Hippocampal formation (tissue), 2 donors: ENCODE measurements around the gene BAG1.
A peak's percentile ranks its signal among the peaks of the same experiment; 100 is the strongest.

Experiments used
- DNase-seq, 2 donors: peaks; one replicate each; lab custom pipeline; 2025; lab: John Stamatoyannopoulos, UW

The BAG1 gene

DNA sequence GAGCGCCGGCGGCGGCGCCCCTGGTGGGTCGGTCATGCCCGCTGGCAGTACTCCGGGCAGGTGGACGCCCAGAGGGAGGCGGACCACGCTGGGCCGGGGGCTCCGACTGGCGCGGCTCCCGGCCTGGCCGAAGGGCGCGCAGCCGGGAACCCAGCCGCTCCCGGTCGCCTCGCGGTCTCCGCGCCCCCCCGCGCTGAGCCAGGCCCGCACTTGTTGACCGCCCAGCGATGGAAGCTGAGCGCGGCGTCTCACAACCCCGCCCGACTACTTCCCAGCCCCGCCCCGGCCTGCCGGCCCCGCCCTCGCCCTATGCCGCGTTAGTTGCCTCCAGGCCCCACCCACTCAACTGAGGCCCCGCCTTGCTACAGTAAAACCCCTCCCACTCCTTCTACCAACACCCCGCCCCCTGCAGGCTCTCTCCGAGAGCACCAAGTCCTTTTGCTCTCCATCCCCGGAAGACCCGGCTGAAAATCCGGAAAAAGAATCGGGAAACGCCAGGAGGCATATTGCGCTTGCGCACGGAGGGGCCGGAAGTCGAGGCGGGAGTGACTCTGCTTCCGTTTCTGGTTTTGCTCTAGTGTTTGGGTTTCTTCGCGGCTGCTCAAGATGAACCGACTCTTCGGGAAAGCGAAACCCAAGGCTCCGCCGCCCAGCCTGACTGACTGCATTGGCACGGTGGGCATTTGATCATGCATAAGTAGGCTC lies at the start of gene BAG1, which contains the start of gene CHMP5:
TSS of gene BAG1 (minus strand) at position 236 of the 705 bp plus-strand sequence.
TSS of gene CHMP5 (plus strand) at position 577 of the 705 bp plus-strand sequence. CDS start at position 607, 30 bp downstream.
- DNase-seq, result peak; percentile 99

DNA sequence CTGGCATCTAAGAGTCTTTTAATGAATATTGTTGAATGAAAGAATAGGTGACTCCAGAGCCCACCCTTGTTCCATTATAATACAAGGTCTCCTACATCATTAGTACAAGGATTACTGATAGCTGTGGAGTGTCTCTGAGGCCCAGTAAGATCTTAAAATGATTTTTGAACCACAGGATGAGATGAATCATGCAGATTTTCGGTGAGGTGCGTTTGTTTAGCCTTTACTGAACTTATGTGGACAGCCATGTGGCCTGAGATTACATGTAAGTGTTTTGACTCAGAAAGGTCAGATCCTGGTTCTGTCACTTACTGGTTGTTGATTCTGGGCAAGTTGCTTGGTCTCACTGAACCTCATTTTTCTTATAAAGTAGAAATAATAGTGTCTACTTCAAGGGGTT lies 47.4 kb upstream of the BAG1 start:
- DNase-seq, result no peak

DNA sequence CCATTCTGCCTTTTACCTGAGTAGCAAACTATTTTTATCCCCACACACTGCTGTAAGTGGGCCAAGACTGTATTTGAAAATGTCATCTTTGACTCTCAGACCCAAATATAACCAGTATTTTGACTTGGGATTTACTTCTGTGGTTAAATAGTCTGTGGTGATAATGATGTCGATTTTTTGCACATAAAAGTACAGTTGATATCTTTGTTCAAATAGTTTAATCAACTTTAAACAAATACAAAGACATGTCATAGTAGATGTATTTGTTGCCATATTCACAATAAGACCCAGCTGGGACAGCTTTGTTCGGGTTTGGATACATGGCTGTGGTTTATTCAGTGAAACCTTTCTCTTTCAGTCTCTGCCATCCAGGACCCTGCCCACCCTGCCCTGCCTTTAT lies 46.2 kb upstream of the BAG1 start:
- no peak for DNase-seq

- DNase-seq, result no peak
Measured at GRCh38 chr9:33309903-33310302, 45.4 kb upstream of the BAG1 start.

DNA sequence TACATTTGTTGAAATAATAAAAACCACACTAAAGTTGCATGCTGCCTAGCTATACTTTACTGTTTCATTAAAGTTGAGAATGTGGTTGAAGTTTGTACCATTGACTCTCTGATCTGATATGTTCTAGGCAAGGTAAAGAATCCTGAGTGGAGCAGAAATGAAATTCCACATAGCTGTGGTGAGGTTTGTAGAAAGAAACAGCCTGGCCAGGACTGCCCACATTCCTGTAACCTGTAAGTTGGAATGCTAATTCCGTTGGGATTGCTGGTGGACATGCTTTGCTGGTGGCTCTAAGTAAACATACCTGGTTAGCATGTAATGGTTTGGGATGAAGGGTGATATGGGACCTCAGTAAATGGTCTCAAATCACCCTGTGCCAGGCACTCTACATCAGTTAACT lies 42.6 kb upstream of the BAG1 start:
- DNase-seq, result no peak

DNA sequence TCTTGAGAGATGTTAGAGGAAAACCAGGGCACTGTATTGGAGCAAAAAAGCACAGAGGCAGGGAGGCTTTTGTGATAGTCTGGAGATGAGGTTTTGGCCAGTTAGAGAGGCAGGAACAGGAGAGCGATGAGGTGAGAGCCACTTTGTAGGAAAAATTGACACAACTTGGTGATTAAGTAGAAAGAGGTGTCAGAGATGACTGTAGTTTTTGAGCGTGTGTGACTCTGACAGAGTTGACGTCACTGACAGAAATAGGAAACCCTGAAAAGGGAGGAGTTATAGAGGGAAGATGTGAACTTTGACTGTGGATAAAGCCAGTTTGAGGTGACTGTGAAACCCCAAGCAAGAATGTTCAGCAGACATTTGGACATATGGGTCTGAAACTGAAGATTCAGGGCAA lies 41.5 kb upstream of the BAG1 start:
- DNase-seq, result no peak

GRCh38 chr9:33304362-33304761 lies 39.9 kb upstream of the BAG1 start:
- DNase-seq, result no peak

GRCh38 chr9:33300546-33300945 lies 36.0 kb upstream of the BAG1 start:
- DNase-seq, result no peak

GRCh38 chr9:33297432-33297831 lies 32.9 kb upstream of the BAG1 start:
- peak in 1 of 2 donors; percentile 43 for DNase-seq

GRCh38 chr9:33295571-33295970 lies 31.1 kb upstream of the BAG1 start:
- no peak for DNase-seq

DNA sequence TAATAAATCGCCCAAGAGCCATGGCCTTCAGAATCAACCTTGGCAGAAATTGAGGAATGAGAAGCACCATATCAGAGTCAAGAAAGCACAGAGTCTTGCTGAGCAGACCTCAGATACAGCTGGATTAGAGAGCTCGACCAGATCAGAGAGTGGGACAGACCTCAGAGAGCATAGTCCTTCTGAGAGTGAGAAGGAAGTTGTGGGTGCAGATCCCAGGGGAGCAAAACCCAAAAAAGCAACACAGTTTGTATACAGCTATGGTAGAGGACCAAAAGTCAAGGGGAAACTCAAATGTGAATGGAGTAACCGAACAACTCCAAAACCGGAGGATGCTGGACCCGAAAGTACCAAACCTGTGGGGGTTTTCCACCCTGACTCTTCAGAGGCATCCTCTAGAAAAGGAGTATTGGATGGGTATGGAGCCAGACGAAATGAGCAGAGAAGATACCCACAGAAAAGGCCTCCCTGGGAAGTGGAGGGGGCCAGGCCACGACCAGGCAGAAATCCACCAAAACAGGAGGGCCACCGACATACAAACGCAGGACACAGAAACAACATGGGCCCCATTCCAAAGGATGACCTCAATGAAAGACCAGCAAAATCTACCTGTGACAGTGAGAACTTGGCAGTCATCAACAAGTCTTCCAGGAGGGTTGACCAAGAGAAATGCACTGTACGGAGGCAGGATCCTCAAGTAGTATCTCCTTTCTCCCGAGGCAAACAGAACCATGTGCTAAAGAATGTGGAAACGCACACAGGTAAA lies 30.3 kb upstream of the BAG1 start:
- no peak for DNase-seq

GRCh38 chr9:33293782-33294181 lies 29.3 kb upstream of the BAG1 start:
- no peak for DNase-seq

GRCh38 chr9:33291901-33292300 lies 27.4 kb upstream of the BAG1 start:
- DNase-seq, result no peak

DNA sequence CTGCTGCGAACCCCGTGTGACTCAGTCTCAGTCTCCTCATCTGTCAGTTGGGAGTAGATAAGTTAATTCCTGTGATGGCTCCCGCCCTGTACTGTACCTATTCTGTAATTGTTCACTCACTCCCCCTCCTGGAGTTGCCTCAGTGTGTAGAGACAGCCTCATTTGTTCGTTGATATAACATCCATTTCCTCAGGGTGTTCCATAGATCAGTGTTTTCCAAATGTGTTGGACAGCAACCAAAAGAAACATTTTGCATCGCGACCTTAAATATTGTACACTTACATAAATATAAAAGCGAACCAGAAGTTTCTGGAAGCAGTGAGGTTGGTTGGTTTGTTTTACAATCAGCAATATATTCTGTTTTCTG lies 26.5 kb upstream of the BAG1 start:
- no peak for DNase-seq

DNA sequence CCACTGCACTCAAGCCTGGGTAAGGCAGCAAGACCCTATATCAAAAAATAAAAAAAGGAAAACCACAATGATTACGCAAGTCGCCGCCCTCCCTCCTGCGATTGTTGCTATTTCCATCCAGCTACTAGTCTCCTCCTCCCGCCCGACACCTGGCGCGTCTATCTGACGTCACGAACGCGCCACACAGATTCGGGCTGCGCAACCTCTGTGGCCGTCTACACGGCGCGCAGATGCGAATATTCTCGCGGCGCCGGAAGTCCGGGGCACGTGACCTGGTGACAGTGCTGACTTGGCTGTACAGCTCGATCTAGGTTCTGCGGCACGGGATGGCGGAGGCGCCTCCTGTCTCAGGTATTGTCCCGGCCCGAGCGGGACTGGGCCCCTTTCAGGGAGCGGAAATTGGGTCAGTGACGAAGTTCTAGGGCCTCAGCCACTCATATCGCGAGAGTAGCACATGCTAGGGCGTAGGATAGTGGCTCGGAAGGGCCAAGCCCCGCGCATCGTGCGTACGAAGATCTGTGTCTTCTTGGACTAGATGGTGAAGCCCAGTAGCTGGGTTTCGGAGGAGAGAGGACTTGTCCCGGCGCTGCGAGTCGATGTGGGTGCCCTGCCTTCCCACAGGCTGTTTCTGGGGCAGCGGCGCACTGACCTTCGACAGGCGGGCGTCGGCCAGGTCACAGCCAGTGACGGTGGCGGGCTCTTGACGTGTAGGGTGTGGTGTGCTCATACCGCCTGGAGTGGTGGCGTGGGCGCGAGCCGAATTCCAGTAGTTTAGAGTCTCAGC lies 25.9 kb upstream of the BAG1 start, which contains the start of gene NFX1:
TSS of gene NFX1 (plus strand) at position 270 of the 784 bp plus-strand sequence. CDS start at position 327, 57 bp downstream.
- peak; percentile 90 to 95 for DNase-seq

DNA sequence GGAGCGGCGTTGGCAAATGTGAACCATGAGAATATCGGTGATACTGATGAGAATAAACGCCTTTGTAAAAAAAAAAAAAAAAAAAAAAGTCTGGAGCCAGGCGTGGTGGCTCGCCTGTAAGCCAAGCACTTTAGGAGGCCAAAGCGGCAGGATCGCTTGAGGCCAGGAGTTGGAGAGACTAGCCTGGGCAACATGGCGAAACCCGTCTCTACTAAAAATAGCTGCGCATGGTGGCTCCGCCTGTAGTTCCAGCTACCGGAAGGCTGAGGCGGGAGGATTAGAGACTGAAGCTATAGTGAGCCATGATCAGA lies 25.4 kb upstream of the BAG1 start:
- no peak for DNase-seq

DNA sequence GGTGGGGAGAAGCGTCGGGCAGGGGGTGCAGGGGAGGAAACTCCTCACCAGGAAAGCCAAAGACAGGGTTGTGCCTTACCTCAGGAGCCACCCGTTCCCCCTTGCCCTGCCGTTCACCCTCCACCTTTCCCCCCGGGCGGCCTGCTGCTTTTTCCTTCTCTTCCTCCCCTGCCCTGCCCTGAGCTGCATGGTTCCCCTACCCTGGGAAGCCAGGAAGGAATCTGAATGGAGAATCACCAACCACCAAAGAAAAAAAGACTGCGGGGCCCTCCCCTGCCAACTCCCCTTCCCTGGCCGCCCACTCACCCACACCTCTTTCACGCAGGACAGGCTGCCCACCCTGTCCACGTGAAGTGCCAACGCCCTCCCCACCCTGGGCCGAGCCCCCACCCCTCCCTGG lies 25.0 kb upstream of the BAG1 start:
- DNase-seq, result peak in 1 of 2 donors; percentile 19

DNA sequence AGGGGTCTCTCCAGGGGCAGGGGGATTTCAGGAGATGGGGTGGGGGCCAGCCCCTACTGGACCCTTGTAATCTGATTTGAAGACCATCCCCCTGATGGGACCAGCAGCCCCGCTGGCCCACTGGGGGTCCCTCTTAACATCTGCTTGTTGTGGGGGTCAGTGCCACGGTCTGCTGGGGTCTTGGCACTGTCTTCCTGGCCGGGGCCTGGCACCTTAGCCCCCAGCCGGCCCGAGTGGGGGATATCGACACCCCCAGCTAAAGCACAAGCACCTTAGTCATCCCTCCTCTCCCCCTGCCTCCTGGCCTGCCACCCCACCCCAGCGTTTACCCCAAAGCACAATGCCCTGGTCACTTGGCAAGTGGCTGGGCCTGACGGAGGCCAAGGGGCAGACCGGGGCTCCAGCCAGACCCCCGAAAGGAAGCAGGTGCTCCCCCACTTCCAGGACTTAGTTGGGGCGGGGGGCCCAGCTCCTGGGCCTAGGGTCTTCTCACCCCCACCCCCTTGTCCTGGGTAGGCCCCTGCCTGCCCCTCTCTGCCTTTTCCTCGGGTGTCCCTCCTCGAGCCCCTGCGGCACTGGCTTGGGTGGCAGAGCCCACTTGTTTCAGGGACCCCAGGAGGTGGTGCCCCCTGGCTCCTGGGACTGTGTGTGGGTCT lies 24.4 kb upstream of the BAG1 start:
- DNase-seq, result no peak

GRCh38 chr9:33288235-33288634 lies 23.7 kb upstream of the BAG1 start:
- no peak for DNase-seq

DNA sequence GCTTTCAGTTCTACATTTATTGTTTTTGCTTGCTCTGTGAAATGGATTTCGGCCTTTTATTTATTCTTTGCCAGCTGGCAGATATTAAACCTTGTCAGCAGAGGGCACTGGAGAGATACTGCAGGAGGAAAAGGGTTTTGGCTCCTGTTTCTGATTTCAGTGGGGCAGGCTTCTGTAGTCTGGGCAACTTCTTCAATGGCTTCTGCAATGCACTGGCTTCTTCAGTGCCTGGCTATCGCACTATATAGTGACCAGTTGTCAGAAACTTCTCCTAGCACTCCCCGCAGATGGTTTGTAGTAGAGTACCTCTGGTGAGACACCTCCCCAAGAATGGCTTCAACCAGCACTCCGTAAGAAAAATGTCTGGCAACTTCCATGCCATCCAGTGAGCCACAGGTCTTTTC lies 22.6 kb upstream of the BAG1 start:
- DNase-seq, result peak; percentile 27 to 81

DNA sequence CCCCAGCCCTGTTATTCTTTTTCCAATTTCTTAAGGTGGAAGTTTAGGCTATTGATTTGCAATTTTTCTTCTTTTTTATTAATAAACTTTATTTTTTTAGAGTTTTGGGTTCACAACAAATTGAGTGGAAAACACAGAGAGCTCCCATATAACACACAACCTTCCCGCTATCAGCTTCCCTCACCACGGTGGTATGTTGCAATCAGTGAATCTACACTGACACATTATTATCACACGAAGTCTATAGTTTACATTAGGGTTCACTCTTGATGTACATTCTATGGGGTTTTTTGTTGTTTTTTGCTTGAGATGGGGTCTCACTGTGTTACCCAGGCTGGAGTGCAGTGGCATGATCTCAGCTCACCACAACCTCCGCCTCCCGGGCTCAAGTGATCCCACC lies 21.0 kb upstream of the BAG1 start:
- no peak for DNase-seq

- no peak for DNase-seq
Measured at GRCh38 chr9:33277484-33277883, 13.0 kb upstream of the BAG1 start.
